Dermis microvascular lymphatic vessel endothelial cell (primary cell): Measurements from ENCODE around the gene SH3RF3. TPM values are rescaled to one million over a fixed set of nuclear protein-coding genes. Genes with fewer than 3 reads are reported as not detected.

ENCODE experiments used
- DNase-seq, 2 donors: peaks; one replicate each; pipeline versions ENCODE4 v3.0.0 to v3.0.0-alpha.2; 2010; ENCODE audit warnings: low read depth in 2 of 2
- total RNA-seq: library from RNA; depleted of rRNA; stranded (reverse); fragments of >200 nt; gene quantifications from 2 replicates; pipeline ENCODE4 v1.2.1, GENCODE V29; 2014

Gene SH3RF3
- total RNA-seq, 1 donor from 2014 or later, result 4.5 TPM

DNA sequence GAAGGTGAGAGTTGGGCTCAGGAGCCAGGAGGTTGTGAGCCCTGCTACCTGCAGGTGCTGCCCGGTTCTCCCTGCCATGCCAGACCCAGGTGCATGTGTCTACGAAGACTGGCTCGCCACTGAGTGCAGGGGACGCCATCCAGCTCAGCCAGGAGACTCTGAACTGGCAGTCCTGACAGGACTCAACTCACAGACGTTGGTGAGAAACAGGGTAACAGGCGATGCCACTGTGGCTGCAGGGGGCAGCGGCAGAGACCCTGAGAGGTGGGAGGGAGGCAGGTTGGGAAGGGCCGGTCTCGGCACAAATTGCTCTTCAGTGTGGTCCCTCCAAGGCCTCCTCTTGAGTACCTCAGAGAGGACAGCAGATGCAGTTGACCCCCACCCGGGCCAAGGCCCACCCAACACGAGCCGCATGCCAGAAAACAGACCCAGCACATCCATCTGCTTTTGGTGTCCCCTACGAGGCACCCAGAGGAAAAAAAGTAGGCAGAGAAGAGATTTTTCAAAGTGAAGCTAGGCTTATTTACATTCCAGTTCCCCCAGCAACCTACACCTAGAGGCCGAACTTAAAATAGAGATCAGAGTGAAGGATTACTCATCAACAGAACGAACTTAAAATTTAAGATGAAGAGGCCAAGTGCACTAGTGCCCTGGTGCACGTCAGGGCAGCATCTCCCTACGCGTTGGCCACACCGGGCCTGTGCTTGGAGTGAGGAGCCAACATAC is 300.0 kb downstream of the SH3RF3 start:
- no peak for DNase-seq

DNA sequence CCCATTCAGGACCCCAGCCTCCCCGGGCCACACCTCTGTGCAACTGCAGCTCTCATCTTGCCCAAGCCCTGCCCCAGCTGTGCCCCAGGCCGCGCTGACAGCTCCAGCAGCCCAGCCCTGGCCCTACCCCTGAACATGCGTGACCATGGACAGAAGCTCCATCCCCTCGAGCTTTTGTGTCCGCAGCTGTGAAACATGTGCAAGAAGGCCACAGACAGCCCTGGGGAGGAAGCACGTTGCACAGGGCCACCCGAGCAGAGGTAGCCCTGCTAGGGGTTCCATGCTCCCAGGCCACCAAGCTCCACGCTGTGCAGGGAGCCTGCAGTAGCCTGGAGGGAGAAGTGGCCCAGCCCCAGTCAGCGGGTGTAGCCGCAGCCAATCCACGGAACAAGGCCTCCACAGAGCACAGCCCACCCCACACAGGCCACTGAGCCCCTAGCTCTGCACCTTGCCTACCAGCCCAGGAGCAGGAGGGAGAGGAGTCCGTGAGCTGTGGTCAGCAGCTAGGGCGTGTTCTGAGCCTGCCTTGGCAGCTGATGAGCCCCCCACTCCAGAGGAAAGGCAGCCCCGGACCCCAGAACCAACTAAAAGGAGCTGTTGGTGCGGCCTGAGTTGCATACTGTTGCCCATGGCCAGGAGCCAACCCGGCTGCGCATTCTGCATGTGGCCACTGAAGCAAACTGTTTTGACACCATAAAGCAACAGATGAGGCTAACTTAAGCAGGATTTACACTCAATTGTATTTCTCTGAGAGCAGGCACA is 300.7 kb downstream of the SH3RF3 start:
- no peak for DNase-seq

DNA sequence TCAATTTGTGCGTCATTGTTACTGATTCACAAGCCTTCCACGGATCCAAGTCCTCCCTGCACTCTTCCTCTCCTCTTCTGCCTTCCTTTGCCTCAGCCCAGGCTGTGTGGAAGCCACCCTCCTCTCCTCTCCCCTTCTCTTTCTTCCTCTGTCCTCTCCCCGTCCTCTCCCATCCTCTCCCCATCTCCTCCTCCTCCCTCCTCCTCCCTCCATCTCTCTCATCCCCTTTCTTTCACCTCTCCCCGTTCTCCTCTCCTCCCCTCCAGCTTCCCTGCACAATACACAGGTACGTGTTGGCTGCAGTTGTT is 301.3 kb downstream of the SH3RF3 start:
- no peak for DNase-seq

DNA sequence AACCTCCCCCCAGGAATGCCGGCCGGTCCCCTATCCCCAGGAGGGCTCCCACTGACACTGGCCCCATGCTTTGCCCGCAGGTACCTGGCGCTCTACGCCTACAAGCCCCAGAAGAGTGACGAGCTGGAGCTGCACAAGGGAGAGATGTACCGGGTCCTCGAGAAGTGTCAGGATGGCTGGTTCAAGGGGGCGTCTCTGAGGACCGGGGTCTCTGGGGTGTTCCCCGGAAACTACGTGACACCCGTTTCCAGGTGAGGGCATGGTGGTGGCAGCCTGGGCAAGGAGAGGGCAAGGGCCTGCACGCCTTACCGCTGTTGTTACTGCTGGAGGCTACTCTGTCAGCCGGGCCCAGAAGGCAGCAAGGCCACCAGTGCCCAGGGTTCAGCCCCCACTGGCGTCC is 303.4 kb downstream of the SH3RF3 start:
- DNase-seq, result no peak

DNA sequence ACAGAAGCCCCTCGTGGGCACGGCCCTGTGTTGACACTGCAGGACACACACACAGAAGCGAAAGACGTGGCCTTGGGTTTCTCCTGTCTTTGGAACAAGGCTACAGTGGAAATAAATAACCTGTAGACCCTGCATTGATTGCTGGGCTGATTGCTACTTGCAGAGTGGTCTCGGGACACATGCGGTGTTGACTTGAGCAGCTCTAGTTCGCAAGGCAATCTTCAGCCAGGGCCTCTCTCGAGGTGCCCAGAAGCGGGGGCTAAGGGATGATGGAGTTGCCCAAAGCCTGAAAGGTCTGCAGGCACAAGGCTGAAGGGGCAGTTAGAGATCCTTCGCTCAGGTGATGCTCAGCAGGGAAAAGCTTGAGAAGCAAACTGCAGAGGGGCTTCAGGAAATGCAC is 304.5 kb downstream of the SH3RF3 start:
- DNase-seq, result no peak

DNA sequence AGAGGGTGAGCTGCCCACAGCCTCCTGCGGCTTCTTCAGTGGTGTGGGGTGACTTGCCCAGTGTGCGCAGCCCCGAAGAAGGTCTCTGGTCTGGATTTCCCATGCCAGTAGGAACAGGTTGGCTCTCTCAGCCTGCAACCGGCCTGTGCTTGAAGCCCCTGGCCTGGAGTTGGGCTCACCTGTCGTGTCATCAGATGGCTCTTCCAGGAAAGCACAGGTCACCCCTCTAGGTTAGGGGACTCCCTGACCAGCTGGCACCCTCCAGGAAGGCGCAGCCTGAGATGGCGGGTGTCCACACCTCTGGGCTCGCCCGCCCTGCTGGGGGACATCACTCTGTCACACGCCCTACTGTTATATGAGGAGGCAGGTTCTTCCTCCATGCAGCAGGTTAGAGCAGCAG is 304.9 kb downstream of the SH3RF3 start:
- no peak for DNase-seq

DNA sequence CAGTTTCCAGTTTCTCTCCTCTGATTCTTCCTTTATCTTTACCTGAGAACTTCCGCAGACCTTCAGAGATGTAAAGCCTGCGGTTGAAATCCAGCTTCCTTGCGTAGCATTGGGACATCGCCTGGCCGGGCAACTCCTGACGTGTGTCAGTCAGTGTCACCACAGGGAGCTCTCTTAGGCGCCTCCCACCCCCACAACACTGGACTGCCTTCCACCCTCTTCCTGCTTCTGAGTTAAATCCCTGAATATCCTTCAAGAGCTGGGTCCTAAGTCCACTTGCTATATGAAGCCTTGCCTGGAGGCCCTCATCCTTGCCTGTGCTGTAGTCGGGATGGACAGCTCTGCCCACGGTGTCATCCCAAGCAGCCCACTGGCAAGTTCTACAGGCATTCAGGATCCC is 305.3 kb downstream of the SH3RF3 start:
- no peak for DNase-seq

DNA sequence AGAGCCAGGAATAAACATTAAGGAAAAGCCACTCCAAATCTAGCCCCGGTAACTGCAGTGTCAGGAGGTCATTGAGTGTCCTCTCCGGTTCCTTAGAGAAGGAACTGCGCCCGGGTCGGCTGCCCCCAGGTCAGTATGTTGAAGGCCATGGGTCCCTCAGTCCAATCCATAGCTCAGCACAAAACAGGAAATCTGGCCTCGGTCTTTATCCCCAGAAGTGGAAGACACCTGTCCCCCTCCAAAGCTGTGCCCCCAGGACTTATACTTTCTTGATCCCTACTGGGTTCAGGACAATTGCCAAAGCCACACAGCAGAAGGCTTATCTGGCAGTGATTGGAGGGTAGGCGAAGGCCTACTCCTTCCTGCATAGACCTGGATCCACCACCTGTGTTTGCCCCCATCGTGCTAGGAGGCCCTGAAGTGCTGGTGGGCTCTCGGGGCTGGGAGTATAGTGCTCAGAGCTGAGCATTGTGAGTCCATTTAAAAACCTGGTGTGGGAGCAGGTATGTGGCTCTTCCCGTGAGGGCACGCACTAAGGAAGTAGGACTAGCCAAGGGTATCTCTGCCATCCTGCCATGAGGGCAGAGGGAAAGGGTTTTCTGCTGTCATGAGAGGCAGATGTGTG is 306.2 kb downstream of the SH3RF3 start:
- DNase-seq, result no peak

DNA sequence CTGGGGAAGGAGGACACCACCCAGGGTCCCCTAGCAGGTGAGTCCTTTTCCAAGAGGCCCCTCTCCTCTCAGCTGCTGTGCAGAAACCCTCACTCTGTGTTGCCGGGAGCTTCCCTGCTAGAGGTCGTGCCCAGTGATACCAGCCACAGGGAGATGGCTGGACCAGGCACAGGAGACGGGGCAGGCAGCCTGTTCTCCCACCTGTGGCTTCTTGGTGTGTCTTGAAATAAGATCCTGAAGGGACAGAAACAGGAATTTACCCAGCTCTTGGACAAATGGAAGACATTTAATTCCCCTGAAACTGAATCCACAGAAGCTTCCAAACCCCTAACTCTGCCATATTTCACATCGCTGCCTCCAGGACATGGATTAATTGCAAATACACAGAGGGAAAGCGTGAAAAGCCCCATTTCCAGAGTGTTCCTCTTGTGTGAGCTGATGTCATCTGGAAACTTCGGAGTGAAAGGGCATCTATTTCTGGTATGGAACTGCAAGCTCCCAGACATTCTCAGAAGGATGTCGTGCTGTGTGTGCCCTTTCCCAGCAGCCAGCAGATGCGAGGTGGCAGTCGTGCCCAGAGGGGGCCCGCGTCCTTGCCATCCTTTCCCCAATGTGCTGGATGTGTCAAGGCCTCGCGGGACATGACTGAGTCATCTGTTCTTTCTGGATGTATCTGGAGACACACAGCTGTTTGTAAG is 307.0 kb downstream of the SH3RF3 start:
- DNase-seq, result no peak

DNA sequence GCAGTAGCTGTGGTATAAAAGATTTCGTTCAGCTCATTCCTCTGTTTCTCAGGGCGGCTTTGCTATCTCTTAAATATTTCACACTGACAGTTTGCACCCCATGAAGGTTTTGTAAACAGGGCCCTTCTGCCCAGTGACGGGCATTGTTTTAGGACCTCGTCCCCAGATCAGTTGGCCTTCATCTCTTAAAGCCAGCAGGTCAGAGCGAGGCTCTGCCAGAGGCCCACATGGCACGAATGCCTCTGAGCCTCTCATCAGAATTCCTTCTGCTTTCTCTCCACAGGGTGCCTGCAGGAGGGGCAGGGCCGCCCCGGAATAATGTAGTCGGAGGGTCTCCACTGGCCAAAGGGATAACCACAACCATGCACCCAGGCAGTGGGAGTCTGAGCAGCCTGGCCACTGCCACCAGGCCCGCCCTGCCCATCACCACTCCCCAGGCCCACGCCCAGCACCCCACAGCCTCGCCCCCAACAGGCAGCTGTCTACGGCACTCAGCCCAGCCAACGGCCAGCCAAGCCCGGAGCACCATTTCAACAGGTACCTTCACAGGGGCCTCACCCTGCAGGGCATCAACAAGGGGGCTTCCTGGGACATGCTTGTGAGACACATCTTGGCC is 307.7 kb downstream of the SH3RF3 start:
- DNase-seq, result no peak

DNA sequence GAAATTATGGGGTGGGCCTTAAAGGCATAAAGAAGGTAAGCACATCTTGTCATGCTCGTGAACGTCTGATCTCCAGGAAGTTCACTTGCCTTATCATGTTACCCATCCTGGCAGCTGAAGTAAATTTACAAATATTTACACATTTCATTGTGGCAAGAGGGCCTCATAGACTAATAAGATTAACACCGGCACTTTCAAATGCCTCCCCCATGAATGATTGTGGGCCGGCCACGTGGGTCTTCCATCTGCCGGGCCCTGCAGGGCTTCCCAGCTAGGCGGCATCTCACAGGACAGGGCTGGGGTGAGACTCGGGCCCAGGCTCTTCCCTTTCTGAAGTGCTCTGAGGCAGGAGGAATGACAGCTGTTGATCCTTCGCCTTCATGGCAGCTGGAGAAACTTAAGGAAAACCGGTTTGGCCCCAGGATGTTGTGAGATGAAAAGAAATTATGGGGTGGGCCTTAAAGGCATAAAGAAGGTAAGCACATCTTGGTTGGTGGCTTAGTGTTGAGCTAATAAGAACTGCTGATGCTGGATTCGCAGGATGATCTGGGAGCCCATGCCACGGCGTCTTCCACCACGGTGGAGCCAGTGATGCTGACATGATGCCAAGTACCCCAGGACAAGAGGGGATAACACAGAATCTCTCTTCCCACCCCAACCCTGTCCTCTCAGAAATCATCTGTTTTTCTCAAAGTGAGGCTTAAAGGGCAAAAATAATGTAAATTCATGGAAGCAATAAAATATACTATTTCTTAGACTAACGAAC is 308.5 kb downstream of the SH3RF3 start:
- DNase-seq, result no peak

DNA sequence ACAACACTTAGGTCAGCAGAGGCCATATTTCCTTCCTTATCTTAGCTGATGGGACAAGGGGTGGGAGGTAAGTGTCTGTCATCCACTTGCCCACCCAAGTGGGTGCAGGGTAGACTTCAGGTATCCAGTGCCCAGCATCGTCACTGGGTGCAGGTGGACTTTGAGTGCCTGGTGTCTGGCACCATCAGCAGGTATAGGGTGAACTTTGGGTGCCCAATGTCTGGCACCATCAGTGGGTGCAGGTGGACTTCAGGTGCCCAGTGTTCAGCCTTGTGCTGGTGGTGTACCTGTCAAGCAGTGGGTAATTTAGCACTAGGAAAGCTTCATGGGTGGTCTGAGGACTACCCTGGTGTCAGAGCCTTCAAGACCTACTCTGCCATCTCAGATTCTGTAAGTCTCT is 309.1 kb downstream of the SH3RF3 start:
- no peak for DNase-seq

DNA sequence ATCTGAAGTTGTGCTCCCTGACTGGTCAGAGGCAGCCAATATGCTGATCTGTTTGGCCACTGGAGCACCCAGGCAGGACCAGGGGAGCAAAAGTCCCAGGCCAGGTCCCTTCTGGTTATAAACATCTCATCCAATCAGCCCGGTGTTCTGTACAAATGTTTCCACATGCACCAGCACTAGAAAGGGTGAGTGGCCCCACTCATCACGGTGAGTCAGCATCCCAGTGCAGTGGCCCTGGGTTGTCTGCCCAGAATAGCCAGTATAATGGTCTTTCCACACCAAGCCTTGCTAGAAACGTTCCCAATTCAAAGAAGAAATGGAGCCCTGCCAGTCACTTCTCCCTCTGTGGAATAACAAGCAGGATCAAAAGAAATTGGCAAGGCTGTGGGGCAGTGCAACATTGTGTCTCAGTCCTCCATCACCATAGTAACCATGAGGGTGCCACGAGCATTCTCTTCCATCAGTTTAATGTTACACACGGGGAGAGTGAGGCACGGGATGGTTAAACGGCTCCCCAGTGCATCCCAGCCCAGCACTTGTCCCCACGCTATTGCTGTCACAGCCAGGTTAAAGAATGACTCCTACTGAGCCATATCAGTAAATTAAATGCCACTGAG is 309.9 kb downstream of the SH3RF3 start:
- peak in 1 of 2 donors; percentile 19 for DNase-seq

DNA sequence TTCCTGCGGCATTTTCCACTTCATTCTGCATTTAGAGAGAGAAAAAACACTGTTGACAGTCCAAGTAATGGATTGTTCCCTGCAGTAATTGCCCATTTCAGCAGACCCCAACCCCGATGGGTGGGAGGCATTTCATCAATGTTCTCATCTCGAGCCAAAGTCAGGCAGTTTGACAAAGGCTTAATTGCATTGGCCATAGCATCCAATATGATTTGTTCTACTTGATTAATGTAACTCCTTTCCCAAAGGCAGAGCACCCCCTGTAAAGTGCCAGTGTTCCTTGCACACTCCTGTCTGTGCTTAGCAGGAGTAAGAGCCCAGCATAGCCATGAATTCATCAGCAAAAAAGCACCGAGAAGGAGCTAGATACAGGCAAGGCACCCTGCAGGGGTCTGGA is 310.4 kb downstream of the SH3RF3 start:
- no peak for DNase-seq

DNA sequence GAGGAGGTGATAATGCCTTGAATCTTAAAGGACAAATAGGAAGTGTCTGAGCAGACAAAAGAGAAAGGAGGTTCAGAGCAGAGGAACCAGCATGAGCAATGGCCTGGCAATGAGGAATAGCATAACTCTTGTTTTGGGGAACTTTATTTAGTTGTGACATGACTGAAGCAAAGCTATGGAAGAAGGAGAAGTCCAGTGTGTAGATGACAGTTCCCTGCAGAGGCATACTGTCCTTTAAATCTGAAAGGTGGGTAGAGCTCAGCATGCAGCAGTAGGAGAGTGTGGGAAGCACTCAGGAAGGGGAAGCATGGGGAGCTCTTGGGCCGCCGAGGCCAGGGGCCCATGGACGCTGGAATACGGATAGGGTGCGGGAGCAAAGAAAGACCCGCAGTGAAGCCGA is 311.0 kb downstream of the SH3RF3 start:
- DNase-seq, result no peak

DNA sequence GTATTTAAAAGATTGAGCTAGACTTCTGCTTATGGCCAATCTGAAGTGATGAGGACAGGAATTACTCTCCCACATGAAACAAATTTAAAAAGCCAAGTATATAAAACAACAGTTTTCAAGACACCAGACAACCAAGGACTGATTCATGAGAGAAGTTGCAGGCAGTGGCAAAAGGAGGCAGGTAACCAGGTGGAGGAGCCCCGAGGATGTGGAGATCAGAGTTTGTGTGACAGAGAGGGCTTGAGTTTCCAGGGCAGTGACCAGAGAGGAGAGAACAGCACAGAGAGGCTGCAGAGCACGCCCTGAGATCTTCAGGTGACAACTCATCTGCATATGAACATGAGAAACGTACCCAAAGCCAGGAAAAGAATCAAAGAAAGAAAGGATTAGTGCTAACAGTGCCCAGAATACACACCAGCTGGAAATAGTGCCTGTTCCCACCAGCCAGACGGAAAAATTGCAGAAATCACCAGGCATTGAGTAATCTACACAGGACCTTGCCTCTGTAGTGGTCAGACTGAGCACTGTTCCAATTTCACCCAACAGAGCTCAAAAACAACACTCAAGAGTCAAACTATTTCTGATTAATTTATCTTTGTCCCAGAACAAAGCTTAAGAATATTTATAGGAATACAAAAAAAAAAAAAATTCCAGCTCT is 311.6 kb downstream of the SH3RF3 start:
- DNase-seq, result no peak

DNA sequence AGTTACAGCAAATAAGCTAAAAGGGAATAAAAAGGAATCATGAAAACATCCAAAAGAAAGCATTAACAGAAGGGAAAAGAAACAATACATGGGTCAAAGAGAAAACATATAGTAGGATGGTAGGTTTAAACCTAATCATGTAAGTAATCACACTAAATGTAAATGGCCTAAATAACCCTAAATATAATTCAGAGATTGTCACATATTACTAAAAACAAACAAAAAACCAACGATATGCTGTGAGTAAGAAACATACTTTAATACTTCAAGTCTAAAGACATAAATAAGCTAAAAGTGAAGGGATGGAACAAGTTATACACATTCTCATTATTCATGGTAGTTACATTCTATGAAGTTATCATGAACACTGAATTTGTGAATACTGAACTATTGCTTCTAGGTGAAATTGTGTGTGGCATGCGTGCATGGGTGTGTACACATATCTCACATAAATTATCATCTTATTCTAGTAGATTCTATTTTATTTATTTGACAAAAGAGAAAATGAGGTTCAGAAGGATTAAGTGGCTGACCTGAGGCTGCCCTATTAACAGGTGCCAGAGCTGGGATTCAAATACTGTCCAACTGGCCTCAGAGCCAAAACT is 313.8 kb downstream of the SH3RF3 start:
- DNase-seq, result no peak

DNA sequence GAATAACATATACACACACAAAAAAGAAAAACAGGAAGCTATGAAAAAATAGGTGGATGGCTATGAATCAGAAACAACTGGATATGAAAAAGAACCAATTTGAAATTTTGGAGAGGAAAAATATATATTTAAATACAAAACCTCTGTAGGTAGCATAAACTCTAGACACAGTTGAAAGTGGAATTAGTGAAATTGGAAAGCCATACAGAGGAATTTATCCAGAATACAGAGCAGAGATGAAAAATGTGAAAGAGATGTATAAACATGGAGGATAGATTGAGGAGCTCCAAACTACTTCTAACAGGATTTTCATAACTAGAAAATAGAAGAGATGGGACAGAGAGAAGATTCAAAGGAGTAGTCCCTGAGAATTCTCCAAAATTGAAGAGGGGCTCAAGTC is 315.9 kb downstream of the SH3RF3 start:
- DNase-seq, result no peak

DNA sequence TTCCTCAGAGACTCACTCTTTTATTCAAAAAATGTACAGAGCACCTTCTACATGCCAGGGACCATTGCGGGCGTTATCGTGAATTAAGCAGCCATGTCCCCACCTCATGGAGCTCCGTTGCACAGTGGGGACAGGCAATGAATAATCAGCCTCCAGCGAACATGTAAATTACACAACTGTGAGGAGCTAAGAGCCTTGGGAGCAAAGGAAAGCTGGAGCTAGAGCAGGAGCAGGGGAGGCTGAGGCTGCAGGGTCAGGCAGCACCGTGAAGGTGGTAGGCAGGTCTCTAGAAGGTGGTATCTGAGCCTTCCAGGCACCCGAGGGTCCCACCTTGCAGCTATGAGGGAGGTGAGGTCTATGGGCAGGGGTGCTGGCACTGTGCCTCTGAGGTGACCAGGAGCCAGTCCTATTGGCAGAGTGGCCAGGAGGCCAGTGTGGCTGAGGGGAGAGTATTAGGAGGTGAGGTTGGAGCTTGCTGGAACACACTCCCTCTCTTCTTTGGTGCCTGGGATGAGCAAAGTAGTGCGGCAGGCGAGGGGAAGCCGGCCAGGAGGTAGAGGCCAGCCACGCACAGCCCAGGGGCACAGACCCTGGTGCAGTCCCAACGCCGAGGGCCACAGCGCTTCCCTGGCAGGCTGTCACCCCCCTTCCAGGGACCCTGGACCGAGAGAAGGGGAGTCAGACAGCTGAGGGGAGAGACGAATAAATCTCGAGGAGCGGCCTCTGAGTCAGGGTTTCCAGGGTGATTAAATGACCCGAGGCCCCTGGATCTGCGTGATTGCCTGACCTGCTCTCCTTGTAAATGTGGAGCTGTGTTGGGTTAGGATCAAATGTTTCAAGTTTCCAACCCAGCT is 317.5 kb downstream of the SH3RF3 start:
- DNase-seq, result no peak
